CD4-positive, alpha-beta T cell (primary cell): ENCODE measurements around the gene KCNQ1. TPM values are rescaled to one million over a fixed set of nuclear protein-coding genes. Genes with fewer than 3 reads are reported as not detected.

ENCODE experiments used
- ATAC-seq: fragments of 200-7000 bp; cut with Tn5 transposase; one replicate; pipeline ENCODE4 v1.10.0; 2022; ENCODE audit warnings: mild to moderate bottlenecking; ENCODE audit not compliant: poor library complexity
- CTCF ChIA-PET: fragments of 350-600 bp; sonication (Branson Sonifier 250); formaldehyde crosslinking; loops from one replicate; lab custom pipeline; 2021; ENCODE audit warnings: antibody characterized with exemption, inconsistent platforms; lab: Charles Lee
- POLR2A ChIA-PET: fragments of 350-600 bp; sonication (Branson Sonifier 250); formaldehyde crosslinking; loops from one replicate; lab custom pipeline; 2021; ENCODE audit warnings: antibody characterized with exemption, inconsistent platforms; lab: Charles Lee
- DNase-seq, 14 experiments: peaks; one replicate each; pipeline ENCODE4 v3.0.0-alpha.2; 2013 to 2020; ENCODE audit warnings: mixed read lengths in 2 of 14
- H3K27ac ChIP-seq, 2 donors: one replicate each; pipeline versions ENCODE4 v1.5.1 to v1.7.0; 2013; ENCODE audit warnings: low read length in 2 of 2, low read depth in 1 of 2, mild to moderate bottlenecking in 1 of 2
- H3K27me3 ChIP-seq, 2 experiments: 1 replicate in 1 of 2; 2 replicates in 1 of 2; pipeline versions ENCODE4 v1.6.1 to v1.7.0; 2013; ENCODE audit warnings: low read length in 2 of 2, control low read depth in 1 of 2, mild to moderate bottlenecking in 1 of 2, moderate library complexity in 1 of 2; ENCODE audit not compliant: insufficient read depth in 2 of 2, control insufficient read depth in 1 of 2
- H3K36me3 ChIP-seq: one replicate; pipeline ENCODE4 v1.6.1; 2013; ENCODE audit warnings: low read length, control low read depth; ENCODE audit not compliant: insufficient read depth
- H3K4me1 ChIP-seq: one replicate; pipeline ENCODE4 v1.6.1; 2013; ENCODE audit warnings: low read length, control low read depth; ENCODE audit not compliant: insufficient read depth
- H3K4me3 ChIP-seq: one replicate; pipeline ENCODE4 v1.5.1; 2013; ENCODE audit warnings: mild to moderate bottlenecking, low read length, moderate library complexity
- H3K9me3 ChIP-seq, 2 experiments: 1 replicate in 1 of 2; 2 replicates in 1 of 2; pipeline versions ENCODE4 v1.6.1 to v1.7.0; 2013; ENCODE audit warnings: low read length in 2 of 2, mild to moderate bottlenecking in 2 of 2, control low read depth in 1 of 2, moderate library complexity in 1 of 2; ENCODE audit not compliant: control insufficient read depth in 1 of 2, insufficient read depth in 1 of 2
- H3K27ac Mint-ChIP-seq: one replicate; pipeline ENCODE4 v1.8.0; 2020; ENCODE audit warnings: mixed read lengths
- H3K27me3 Mint-ChIP-seq: one replicate; pipeline ENCODE4 v1.8.0; 2021; ENCODE audit warnings: mixed read lengths
- H3K36me3 Mint-ChIP-seq: one replicate; pipeline ENCODE4 v1.8.0; 2021; ENCODE audit warnings: low read depth, mixed read lengths
- H3K4me1 Mint-ChIP-seq: one replicate; pipeline ENCODE4 v1.8.0; 2021; ENCODE audit warnings: low read depth, mixed read lengths
- H3K4me3 Mint-ChIP-seq: one replicate; pipeline ENCODE4 v1.8.0; 2020; ENCODE audit warnings: mild to moderate bottlenecking, mixed read lengths
- H3K9me3 Mint-ChIP-seq: one replicate; pipeline ENCODE4 v1.8.0; 2020; ENCODE audit warnings: mixed read lengths
- intact Hi-C, 2 experiments: fragments of 100-400 bp; cut with DNase I in 1 of 2; cut with micrococcal nuclease in 1 of 2; formaldehyde crosslinking; loops; one replicate each; pipeline versions ENCODE4 v1.15.1 to v1.9.0; 2023 to 2025; cut with DNase I, micrococcal nuclease
- total RNA-seq, 174 experiments: library from RNA in 2 of 174; stranded (reverse) in 2 of 174; gene quantifications; one replicate each; pipeline ENCODE4 v1.2.3 and lab custom pipeline; 2021 to 2026
- TF ChIP-seq, protein P1 (sequence below): fragments of 200-600 bp; IDR thresholded peaks from one replicate; pipeline ENCODE4 v1.8.0; 2022; ENCODE audit warnings: antibody characterized with exemption, mild to moderate bottlenecking

KCNQ1 gene
- total RNA-seq, 2 experiments from 2014 or later = 31.3 to 33.1 TPM

GRCh38 chr11:2848497-2848896 lies 403.7 kb downstream of the KCNQ1 start:
- POLR2A ChIA-PET = no interaction called here
- Histone ChIP-seq H3K4me1 (peaks cover 4% of the 10 kb centered on the region), H3K4me3 (no peak overlapping the region), H3K36me3 (no peaks in the 10 kb centered on the region), H3K27me3 (no peaks in the 10 kb centered on the region), H3K27ac (no peak overlapping the region), H3K9me3 (peaks cover 0 to 11% of the 10 kb centered on the region in 2 experiments)
- peaks cover 6% of the 10 kb centered on the region for H3K36me3 Mint-ChIP-seq
- no peaks in the 10 kb centered on the region for H3K27me3 Mint-ChIP-seq
- TF ChIP-seq, protein P1, sequence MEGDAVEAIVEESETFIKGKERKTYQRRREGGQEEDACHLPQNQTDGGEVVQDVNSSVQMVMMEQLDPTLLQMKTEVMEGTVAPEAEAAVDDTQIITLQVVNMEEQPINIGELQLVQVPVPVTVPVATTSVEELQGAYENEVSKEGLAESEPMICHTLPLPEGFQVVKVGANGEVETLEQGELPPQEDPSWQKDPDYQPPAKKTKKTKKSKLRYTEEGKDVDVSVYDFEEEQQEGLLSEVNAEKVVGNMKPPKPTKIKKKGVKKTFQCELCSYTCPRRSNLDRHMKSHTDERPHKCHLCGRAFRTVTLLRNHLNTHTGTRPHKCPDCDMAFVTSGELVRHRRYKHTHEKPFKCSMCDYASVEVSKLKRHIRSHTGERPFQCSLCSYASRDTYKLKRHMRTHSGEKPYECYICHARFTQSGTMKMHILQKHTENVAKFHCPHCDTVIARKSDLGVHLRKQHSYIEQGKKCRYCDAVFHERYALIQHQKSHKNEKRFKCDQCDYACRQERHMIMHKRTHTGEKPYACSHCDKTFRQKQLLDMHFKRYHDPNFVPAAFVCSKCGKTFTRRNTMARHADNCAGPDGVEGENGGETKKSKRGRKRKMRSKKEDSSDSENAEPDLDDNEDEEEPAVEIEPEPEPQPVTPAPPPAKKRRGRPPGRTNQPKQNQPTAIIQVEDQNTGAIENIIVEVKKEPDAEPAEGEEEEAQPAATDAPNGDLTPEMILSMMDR = no peak
- DNase-seq (no peak), ATAC-seq (no peak)
- H3K9me3 Mint-ChIP-seq = no peaks in the 10 kb centered on the region
- H3K4me3 Mint-ChIP-seq = no peak overlapping the region
- H3K27ac Mint-ChIP-seq = no peak overlapping the region
- H3K4me1 Mint-ChIP-seq = no peaks in the 10 kb centered on the region
- intact Hi-C loops = no loop called here
- CTCF ChIA-PET = no interaction called here

DNA sequence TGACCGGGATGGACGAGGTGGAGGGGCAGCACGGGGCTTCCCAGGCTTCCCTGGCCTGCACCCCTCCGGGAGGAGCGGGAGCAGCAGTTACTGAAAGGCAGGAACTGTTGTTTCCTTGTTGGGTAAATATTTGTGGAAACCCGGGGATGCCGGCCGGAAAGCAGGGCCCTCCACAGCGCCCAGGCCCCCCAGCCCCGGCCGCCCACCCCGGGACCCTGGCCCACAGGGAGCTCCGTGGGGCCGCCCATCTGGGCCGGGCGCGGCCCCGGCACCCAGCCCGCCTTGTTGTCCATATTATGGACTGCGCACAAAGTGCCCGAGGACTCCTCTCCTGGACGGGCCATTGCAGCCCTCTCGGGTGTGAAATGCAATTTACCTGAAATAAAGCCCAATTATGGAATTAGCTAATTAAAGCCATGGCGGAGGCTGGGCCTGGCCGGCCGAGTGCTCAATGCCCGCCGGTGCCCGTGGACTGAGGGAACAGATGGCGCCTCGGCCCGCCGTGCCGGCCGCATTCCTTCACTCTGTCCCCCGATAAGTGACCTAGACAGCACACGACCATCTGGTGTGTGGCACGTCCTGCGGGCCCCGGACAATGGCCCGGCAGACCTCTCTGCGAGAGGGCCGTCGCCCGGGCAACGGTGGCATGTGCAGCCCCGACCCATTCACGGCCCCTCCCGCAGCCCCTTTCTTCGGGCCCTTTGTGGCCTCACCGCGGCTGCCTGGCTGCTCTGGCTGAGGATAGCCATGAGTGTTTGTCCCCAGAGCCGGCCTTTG lies 405.4 kb downstream of the KCNQ1 start:
- ATAC-seq (no peak), DNase-seq (no peak)
- Histone ChIP-seq H3K4me3 (no peak overlapping the region), H3K4me1 (no peaks in the 10 kb centered on the region), H3K36me3 (no peaks in the 10 kb centered on the region), H3K27ac (no peak overlapping the region), H3K9me3 (peaks cover 0 to 16% of the 10 kb centered on the region in 2 experiments), H3K27me3 (no peaks in the 10 kb centered on the region)
- H3K4me1 Mint-ChIP-seq = no peaks in the 10 kb centered on the region
- no peaks in the 10 kb centered on the region for H3K9me3 Mint-ChIP-seq
- POLR2A ChIA-PET = no interaction called here
- H3K36me3 Mint-ChIP-seq = peaks cover 6% of the 10 kb centered on the region
- H3K27me3 Mint-ChIP-seq = no peaks in the 10 kb centered on the region
- intact Hi-C loops = no loop called here
- H3K27ac Mint-ChIP-seq = no peak overlapping the region
- TF ChIP-seq, protein P1 = no peak
- H3K4me3 Mint-ChIP-seq = no peak overlapping the region
- CTCF ChIA-PET = no interaction called here

DNA sequence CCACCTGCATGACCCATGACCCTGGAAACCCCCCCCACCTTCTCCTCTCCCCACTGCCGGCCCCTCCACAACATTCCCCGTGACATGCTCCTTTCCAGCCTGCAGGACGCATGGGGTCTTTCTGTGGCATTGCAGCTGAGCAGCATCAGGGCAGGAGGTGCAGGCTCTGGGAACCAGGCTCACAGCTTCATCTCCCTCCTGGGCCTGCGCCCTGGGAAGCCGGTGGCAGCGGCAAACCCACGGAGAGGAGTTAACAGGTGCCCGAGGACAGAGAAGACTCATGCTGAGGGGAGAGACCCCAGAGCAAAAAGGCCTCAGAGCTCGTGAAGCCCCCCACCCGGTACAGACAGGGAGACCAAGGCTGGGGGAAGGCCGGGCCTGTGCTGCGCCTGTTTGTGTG lies 408.6 kb downstream of the KCNQ1 start:
- Histone ChIP-seq H3K4me3 (no peak overlapping the region), H3K9me3 (peaks cover 0 to 16% of the 10 kb centered on the region in 2 experiments), H3K27me3 (no peaks in the 10 kb centered on the region), H3K4me1 (no peaks in the 10 kb centered on the region), H3K27ac (no peak overlapping the region), H3K36me3 (no peaks in the 10 kb centered on the region)
- Mint-ChIP-seq H3K4me1 (no peaks in the 10 kb centered on the region), H3K27ac (no peak overlapping the region), H3K27me3 (no peaks in the 10 kb centered on the region), H3K36me3 (peaks cover 6% of the 10 kb centered on the region), H3K9me3 (no peaks in the 10 kb centered on the region), H3K4me3 (no peak overlapping the region)
- ATAC-seq (no peak), DNase-seq (no peak)
- CTCF ChIA-PET = no interaction called here
- intact Hi-C loops = no loop called here
- POLR2A ChIA-PET = no interaction called here
- TF ChIP-seq, protein P1 = no peak
